T-helper 2 cell treated with Interferon-gamma antibody and Interleukin-4, amounts not matched to agents 5 μg/mL and 100 μg/mL, for 36 hours (primary cell): ENCODE data around the gene RAB10.
A peak's percentile ranks its signal among the peaks of the same experiment; 100 is the strongest.

Experiments used
- DNase-seq: peaks from one replicate; pipeline ENCODE4 v3.0.0; 2021; ENCODE audit warnings: low spot score
- H3K27ac Mint-ChIP-seq: one replicate; pipeline ENCODE4 v1.8.0; 2021; ENCODE audit warnings: mild to moderate bottlenecking, mixed read lengths
- H3K27me3 Mint-ChIP-seq: one replicate; pipeline ENCODE4 v1.8.0; 2021; ENCODE audit warnings: low read depth, mixed read lengths
- H3K36me3 Mint-ChIP-seq: one replicate; pipeline ENCODE4 v1.8.0; 2021; ENCODE audit warnings: low read depth, mixed read lengths
- H3K4me1 Mint-ChIP-seq: one replicate; pipeline ENCODE4 v1.8.0; 2021; ENCODE audit warnings: low read depth, mixed read lengths
- H3K4me3 Mint-ChIP-seq: one replicate; pipeline ENCODE4 v1.8.0; 2022; ENCODE audit warnings: mild to moderate bottlenecking, moderate library complexity, mixed read lengths
- H3K9me3 Mint-ChIP-seq: one replicate; pipeline ENCODE4 v1.8.0; 2021; ENCODE audit warnings: mixed read lengths

The RAB10 gene

DNA sequence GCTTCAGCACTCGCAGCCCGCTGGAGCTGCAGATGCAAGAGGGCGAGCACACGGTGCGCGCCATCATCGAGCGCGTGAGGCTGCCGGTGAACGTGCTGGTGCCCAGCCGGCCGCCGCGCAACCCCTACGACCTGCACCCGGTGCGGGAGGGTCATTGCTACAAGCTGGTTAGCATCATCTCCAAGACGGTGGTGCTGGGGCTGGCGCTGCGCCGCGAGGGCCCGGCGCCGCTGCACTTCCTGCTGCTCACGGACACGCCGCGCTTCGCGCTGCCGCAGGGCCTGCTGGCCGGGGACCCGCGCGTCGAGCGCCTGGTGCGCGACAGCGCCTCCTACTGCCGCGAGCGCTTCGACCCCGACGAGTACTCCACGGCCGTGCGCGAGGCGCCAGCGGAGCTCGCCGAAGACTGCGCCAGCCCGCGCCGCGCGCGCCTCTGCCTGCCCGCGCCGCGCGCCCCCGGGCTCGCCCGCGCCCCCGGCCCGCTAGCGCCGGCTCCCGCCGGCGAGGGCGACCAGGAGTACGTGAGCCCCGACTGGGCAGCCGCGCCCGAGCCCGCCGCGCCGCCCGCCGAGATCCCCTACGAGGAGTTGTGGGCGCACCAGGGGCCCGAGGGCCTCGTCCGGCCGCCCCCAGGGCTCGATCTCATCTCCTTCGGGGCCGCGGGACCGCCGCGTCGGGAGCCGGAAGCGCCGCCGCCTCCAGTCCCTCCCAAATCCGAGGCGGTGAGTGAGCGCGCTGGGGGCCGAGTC, 150.8 kb downstream of the RAB10 start:
- DNase-seq = peak; percentile 85
- Mint-ChIP-seq H3K4me3 (peak overlapping the region; percentile 79), H3K27me3 (peaks cover 19% of the 10 kb centered on the region), H3K27ac (peak overlapping the region; percentile 53), H3K36me3 (no peaks in the 10 kb centered on the region), H3K4me1 (peaks cover 8% of the 10 kb centered on the region), H3K9me3 (no peaks in the 10 kb centered on the region)

DNA sequence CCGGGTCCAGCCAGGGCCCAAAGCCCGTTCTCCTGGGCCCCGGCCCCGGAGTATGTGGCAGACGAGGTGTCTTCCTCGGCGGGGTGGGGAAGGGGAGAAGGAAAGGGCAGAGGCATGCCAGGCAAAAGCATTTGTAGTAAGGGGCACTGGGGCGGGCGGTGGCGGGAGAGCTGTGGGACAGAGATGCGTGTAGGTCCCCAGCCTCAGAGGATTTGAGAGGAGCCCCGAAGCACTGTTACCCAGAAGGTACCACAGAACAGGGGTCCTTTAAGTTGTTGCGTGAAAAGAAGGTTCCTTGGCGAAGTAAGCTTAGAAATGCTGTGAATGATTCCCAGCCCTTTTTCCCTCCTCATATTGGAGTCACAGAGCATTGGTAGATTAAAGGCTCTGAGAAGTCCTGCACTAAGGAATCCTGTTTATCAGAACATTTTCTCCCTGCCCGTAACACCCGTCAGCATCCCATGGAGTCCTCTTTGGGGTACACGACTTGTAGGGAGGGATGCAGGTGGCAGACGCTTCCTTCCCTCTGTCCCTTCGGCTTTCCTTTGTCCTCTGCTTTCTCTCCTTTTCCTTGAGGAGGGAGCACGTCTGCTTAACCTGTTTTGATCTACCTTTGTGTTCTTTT, 151.5 kb downstream of the RAB10 start:
- no peaks in the 10 kb centered on the region for H3K36me3 Mint-ChIP-seq
- peak overlapping the region; percentile 79 for H3K4me3 Mint-ChIP-seq
- peaks cover 15% of the 10 kb centered on the region for H3K27me3 Mint-ChIP-seq
- no peak for DNase-seq
- peaks cover 8% of the 10 kb centered on the region for H3K4me1 Mint-ChIP-seq
- peak overlapping the region; percentile 56 for H3K27ac Mint-ChIP-seq
- H3K9me3 Mint-ChIP-seq = no peaks in the 10 kb centered on the region

DNA sequence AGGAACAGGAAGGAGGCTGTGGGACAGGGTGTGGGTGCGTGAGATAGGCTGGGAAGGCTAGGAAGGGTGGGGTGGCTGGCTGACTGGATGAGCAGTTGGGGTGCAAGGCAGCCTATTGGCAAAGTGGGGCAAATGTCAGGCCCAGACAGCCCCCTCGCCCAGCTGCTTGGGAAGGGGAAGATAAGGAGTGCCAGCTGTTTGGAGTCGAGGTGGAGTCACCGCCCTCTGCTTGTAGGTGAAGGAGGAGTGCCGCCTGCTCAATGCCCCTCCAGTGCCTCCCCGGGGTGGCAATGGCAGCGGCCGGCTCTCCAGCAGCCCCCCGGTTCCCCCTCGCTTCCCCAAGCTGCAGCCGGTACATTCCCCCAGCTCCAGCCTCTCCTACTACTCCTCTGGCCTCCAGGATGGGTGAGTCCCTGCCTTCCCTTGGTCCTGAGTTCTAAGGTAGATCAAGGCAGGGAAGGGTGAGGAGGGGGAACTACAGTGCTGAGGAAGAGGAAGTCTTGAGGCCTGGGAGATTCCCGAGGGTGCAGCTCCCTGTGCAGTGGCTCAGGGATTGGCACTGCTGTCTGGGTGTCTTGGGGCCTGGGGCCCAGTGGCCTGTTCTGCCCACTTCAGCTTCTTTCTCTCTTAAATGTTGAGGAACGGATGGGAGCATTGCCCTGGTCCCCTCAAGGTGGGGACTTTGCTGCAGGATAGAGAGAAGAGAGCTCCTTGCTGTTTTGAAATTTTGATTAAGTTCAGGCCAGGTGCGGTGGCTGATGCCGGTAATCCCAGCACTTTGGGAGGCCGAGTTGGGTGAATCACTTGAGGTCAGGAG, 152.3 kb downstream of the RAB10 start:
- Mint-ChIP-seq H3K27me3 (peaks cover 12% of the 10 kb centered on the region), H3K27ac (peak overlapping the region; percentile 56), H3K4me1 (peaks cover 8% of the 10 kb centered on the region), H3K36me3 (peaks cover 6% of the 10 kb centered on the region), H3K4me3 (peak overlapping the region; percentile 79), H3K9me3 (no peaks in the 10 kb centered on the region)
- no peak for DNase-seq
